Measurements from ENCODE around the gene HAPLN3.

Gene HAPLN3

DNA sequence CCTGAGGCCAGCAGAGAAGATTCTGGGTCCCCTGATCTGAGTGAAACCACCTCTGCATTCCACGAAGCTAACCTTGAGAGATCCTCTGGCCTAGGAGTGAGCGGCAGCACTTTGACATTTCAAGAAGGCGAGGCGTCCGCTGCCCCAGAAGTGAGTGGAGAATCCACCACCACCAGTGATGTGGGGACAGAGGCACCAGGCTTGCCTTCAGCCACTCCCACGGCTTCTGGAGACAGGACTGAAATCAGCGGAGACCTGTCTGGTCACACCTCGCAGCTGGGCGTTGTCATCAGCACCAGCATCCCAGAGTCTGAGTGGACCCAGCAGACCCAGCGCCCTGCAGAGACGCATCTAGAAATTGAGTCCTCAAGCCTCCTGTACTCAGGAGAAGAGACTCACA lies 36.4 kb downstream of the HAPLN3 start:
- DNase-seq, result no peak

DNA sequence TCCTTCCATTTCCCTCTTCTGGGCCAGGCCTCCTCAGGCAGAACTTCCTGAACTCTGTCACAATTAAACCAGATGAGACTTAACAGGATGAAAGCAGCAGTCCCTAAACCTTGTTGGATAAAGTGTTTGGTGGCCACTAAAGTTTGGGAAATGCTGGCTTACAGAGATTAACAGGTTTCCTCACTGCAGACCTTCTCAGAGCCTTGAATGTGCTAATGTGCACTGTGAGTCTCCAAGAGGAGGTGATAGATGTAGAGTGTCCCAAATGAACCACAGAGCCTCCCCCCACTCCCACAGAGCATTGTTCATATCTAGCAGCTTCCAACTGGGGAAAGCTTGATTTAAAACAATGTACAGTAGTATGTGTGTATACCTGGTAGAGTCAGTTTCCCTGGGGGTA lies 42.9 kb downstream of the HAPLN3 start:
- DNase-seq, result no peak

DNA sequence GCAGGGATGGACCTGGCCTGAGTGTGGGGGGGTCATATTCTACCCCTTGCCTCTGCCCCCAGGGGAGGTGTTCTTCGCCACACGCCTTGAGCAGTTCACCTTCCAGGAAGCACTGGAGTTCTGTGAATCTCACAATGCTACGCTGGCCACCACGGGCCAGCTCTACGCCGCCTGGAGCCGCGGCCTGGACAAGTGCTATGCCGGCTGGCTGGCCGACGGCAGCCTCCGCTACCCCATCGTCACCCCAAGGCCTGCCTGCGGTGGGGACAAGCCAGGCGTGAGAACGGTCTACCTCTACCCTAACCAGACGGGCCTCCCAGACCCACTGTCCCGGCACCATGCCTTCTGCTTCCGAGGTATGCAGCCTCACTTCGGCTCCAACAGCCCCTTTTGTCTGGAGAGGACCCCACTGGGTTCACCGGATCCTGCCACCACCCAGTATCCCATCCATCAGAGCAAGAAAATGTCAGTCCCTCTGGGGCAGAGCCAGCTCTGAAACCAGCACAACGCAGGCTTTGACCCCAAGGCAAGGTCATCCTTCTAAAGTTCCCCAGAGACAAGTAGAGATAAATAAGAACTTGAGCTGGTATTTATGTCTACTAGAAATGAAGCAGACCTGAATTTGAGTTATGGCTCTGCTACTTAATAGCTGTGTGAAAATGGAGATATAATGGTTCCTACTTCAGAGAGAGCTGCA lies 45.8 kb downstream of the HAPLN3 start:
- no peak for DNase-seq

DNA sequence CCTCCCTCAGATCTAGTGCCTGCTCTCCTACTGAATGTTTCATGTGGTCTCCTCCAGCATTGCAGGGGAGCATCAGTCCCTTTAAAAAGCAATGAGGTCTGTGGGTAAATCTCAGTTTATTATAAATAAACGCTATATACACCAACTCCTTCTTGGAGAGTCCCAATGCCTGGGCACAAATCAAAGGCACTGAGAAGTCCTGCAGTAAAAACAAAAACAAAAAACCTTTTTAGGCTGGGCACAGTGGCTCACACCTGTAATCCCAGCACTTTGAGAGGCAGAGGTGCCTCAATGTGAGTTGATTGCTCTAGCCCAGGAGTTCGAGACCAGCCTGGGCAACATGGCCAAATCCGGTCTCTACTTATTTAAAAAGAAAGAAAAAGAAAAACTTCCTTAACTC lies 47.1 kb downstream of the HAPLN3 start:
- DNase-seq, result no peak

DNA sequence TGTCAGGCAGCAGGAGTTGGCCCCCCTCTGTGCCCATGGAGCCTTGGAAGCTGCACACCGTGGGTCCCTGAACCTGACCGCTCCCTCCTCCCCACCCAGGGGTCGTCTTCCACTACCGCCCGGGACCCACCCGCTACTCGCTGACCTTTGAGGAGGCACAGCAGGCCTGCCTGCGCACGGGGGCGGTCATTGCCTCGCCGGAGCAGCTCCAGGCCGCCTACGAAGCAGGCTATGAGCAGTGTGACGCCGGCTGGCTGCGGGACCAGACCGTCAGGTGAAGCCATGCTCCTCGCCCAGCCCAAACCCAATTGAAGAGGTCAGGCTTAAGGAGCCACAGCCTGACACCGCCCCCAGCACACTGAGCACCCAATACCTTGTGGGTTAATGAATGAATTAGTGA lies 48.2 kb downstream of the HAPLN3 start:
- no peak for DNase-seq

DNA sequence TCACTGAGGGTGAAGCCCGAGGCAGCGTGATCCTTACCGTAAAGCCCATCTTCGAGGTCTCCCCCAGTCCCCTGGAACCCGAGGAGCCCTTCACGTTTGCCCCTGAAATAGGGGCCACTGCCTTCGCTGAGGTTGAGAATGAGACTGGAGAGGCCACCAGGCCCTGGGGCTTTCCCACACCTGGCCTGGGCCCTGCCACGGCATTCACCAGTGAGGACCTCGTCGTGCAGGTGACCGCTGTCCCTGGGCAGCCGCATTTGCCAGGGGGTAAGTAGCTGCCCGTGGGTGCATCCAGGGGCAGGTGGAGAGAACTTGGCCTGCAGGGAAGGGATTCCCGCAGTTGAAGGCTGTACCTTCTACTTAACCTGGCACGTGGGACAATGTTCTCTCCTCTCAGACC lies 49.7 kb downstream of the HAPLN3 start:
- DNase-seq, result no peak

DNA sequence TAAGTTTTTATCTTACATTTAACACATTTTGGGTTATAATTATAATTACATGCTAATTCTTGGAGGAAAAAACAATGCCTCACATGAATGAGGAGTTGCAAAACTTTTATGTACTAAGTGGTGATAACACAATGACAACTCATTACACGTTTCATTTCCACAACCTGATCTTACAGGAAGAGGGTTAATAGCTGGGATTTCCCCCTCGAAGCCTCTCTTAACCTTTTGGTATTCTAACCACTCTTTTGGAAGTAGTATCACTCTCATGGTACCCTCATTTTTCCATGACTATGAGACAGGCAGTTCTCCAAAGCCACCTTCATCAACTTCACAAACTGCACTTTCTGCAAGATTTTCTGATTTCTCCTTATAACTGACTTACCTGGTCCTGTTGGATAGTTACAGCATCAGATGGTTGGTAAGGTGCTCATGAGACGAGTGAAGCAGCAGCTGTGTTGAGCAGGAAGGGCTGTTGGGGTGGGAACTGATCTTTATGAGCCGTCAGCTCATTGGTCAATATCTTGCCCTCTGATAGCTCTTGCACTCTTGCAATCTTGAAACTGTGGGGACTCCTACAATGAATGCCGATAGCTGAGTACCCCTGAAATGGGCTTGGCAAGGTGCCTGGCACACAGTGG lies 50.5 kb downstream of the HAPLN3 start:
- no peak for DNase-seq

DNA sequence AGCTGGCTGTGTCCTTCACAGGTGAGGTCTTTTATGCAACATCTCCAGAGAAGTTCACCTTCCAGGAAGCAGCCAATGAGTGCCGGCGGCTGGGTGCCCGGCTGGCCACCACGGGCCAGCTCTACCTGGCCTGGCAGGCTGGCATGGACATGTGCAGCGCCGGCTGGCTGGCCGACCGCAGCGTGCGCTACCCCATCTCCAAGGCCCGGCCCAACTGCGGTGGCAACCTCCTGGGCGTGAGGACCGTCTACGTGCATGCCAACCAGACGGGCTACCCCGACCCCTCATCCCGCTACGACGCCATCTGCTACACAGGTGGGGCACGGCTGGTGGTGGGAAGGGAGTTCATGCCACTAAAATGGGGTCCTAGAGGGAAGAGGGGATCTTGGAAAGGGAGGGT lies 52.0 kb downstream of the HAPLN3 start:
- DNase-seq, result no peak

DNA sequence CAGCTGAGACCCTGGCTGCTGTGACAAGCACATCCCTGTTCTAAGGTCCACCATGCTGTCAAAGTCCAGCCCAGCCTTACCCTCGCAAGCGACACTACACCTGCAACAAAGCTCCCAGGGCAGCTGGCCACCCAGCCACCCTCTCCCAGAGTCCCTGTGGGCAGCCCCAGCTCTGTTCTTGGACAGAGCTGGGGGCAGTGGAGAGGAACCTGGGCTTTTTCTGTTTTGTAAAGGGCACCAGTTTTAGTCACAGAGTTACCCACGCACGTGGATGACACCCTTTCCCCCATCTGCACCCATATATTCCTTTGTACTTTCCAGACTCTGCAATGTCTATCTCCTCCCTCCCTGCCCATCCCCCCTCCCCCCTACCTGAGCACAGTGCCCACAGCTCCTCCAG lies 53.2 kb downstream of the HAPLN3 start:
- no peak for DNase-seq

DNA sequence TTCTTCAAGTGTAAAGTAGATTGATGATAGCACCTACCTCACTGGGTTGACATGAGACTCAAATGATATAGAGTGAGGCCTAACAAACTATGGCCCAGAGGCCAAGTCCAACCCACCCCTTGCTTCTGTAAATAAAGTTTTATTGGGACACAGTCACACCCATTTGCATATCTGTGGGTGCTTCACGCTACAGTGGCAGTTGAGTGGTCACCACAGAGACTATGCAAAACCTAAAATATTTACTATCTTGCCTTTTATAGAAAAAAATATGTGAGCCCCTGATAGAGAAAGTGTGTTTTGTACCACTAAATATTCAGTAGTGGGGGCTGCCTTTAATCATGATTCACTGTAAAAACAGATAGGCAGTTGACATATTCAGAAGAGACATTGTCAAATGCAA lies 54.1 kb downstream of the HAPLN3 start:
- DNase-seq, result no peak

DNA sequence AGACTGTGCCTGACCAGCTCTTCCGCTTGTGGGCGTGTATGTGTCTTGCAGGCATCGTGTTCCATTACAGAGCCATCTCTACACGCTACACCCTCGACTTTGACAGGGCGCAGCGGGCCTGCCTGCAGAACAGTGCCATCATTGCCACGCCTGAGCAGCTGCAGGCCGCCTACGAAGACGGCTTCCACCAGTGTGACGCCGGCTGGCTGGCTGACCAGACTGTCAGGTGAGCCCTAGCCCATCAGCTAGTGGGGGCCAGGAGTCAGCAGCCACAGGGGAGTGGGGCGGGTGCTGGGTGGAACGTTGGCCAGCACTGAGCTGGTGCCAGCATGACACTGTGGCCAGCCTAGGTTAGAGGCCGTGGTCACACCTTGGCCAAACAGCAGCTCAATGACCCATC lies 55.4 kb downstream of the HAPLN3 start:
- no peak for DNase-seq

DNA sequence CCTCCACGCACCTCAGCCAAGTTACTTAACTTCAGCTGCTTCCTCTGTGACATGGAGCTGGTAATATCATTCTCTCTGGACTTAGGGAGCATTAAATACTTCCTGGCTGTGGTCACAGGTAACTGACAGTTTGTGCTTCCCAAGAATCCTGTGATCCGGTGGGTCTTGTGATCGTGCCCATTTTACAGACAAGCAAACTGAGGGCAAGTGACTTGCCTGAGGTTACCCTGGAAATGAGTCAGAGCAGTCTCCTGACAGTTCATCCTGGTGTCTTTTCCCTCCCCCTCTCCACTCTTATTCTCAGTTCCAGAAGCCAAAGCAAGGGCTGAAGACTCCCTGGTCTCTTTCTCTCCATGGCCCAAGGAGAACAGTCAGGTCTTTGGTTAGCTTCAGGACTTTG lies 56.2 kb downstream of the HAPLN3 start:
- DNase-seq, result no peak

DNA sequence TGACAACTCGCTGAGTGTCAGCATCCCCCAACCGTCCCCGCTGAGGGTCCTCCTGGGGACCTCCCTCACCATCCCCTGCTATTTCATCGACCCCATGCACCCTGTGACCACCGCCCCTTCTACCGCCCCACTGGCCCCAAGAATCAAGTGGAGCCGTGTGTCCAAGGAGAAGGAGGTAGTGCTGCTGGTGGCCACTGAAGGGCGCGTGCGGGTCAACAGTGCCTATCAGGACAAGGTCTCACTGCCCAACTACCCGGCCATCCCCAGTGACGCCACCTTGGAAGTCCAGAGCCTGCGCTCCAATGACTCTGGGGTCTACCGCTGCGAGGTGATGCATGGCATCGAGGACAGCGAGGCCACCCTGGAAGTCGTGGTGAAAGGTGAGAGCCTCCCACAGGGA lies 56.7 kb downstream of the HAPLN3 start:
- DNase-seq, result no peak

DNA sequence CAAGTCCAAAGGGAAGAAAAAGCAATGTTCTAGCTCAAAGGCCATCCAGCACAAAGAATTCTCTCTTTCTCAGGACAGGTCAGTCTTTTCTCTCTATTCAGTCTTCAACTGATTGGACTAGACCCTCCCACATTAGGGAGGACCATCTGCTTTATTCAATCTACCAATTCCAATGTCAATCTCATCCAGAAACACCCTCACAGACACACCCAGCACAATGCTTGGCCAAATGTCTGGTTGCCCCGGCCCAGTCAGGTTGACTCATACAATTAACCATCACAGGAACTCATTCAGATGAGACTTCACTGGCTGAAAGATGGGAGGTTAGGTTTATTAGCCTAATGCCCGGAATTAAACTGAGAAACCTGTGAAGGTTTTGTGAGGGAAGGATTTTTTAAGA lies 59.7 kb downstream of the HAPLN3 start:
- no peak for DNase-seq

DNA sequence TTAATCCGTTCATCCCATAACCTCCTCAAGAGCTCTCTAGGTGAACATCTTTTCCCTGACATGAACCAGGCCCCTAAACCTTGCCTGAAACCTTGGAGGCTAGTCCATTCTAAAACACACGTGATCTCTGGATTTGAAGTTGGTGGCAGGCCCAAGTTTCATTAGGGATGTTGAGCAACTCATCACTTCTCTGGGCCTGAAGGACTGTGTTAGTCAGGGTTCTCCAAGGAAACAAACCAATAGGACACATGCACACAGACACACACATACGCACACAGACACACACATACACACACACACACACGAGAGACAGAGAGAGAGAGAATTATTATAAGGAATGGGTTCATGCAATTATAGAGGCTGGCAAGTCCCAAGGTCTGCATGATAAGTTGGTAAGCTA lies 60.2 kb downstream of the HAPLN3 start:
- DNase-seq, result no peak

DNA sequence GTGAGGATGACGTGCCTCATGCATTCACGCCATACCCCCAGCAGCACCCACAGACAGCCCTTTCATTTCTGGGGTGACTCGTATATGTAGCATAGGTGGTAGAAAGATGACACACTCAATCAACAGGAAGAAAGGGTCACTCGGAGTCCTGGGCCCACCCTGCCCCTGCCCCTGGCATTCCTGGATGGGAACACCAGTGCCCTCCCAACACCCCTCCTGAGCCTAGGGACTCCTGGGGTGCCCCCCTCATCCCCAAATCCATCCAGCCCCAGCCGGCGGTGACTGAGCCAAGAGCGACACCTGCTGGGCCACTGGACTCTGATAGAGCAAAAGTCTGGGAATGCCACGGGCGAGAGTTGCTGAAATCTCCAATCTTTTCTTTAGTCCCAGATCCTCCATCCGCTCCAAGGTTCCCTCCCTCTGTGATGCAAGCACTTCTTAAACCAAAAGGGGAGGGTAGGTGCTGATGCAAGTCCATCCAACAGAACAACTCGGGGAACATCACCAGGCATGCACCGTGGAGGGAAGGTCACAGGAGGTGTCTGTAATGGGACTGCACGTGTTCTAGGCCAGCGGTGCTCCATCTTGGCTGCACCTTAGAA lies 61.0 kb downstream of the HAPLN3 start:
- DNase-seq, result peak; percentile 43

DNA sequence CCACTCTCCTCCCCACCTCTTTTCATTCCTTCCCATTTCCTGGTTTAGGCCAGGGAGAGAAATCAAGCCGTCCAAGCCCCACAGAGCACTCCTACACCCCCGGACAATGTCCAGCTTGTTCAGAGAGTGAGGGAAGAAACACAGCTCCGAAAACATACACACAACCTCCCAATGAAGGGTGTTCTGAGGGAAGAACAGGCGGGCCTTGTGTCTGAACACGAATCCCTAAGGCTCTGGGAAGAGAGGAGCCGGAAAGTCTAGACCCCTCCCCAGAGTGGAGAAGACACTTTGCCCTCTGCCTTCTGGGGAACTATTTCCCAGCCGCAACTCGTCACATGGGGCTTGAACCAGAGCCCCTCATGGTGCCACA lies 61.6 kb downstream of the HAPLN3 start:
- DNase-seq, result no peak

DNA sequence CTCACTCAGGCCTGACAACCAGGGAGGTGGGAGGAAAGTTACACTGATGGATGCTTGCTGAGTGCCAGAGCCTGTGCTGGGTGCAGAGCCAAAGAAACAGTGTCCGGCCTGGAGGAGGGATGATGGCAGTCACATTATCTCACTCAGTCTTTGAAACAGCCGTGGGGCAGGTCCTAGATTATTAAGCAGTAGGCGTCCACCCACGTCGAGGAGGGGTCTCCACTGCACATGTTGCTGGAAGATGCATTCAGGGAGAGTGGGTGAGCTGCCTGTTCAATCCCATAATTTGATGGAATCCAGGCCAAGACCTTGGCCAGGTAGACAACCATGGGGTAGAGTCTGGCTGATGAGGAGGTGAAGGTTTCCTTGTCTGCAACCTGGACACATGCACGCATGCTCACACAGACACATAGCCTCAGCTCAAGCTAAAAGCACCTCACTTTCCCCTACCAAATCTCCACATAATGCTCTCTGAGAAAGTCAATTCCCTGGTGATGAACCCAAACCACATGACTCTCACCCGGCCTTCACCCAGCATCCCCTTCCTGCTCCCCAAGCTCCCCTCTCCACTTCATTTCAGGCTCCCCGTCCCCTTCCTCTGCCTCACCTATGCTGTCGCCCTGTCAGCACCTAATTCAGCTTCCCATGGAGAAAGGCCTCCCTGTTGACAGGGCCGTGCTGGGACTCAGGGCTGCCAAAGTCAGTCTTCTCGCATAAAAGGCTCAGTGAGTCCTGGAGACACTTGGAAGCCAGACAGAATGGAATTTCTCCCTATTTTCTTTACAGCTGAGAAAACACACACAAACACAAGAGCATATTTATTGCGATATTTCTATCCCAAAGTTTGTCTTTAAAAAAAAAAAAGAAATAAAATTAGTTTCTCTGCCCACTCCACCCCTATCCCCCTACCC lies 62.3 kb downstream of the HAPLN3 start:
- DNase-seq, result no peak

DNA sequence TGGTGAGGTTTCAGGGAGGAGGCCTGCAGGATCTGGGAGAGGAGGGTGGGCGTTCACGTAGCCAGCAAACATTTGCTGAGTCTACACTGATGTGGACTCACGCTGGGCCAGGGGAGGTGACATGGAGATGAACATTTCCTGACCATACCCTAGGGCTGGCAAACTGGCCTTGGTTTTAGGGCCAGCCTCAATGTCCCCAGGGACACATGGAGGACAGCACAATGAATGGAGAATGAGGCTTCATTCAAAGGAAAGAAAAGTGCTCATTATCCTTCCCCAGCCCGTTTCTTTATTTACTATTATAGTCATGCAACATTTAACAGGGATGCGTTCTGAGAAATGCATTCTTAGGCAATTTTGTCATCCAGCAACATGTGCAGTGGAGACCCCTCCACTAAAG lies 65.3 kb downstream of the HAPLN3 start:
- DNase-seq, result no peak

DNA sequence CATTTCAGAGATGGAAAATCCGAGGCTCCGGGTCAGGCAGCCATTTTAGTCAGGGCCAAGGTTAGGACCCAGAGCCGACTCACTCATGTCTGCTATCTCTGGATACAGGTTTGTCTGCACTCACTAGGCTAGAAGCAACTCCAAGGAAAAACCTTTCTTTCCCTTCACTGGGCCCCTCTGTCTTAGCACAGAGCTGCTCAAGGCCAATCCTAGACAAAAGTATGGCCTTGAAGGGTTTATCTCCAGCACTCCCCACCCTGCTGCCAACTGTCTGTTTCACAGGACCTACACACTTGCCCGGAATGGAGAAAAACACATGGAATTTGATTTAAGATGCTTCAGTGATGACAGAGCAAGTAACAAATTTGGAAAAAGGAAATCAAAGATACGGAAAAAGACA lies 66.6 kb downstream of the HAPLN3 start:
- no peak for DNase-seq
